K562 (cell line): ENCODE data around the gene C22orf31. TPM values are rescaled to one million over a fixed set of nuclear protein-coding genes. Genes with fewer than 3 reads are reported as not detected.

Experiments
- ATAC-seq: fragments of 200-7000 bp; cut with Tn5 transposase; 3 replicates; pipeline ENCODE4 v1.9.1; 2020; ENCODE audit warnings: moderate library complexity
- BruUV-seq: library from RNA; stranded (reverse); fragments of 400-500 nt; replicated peaks from 2 replicates; lab custom pipeline; 2021; lab: Mats Ljungman, UMichigan
- CTCF ChIA-PET: fragments of 300-600 bp; formaldehyde crosslinking; extraction: SDS; loops from one replicate; lab custom pipeline; 2021; ENCODE audit warnings: low intra/inter-chr PET ratio; lab: Yijun Ruan, JAX
- POLR2A ChIA-PET: fragments of 300-600, 350-650 bp; sonication (Branson Sonifier 250); formaldehyde crosslinking; extraction: SDS; loops from one replicate; lab custom pipeline; 2021; ENCODE audit warnings: antibody characterized with exemption, inconsistent platforms; lab: Yijun Ruan, JAX
- DNase-seq, 4 experiments: peaks; one replicate each; pipeline versions ENCODE4 v3.0.0 to v3.0.0-alpha.2; 2011 to 2018; ENCODE audit warnings: low spot score in 3 of 4, mixed read lengths in 3 of 4; ENCODE audit errors: extremely low read depth in 1 of 4
- FAIRE-seq: peaks from 2 replicates; lab custom pipeline; 2011; peaks lifted over from hg19 to GRCh38; lab: Jason Lieb, UNC
- H2AFZ ChIP-seq: 2 replicates; pipeline ENCODE4 v1.6.0; 2011; ENCODE audit warnings: low read depth, low read length, control low read depth, inconsistent platforms
- H3K27ac ChIP-seq: fragments of 200-600 bp; 3 replicates; pipeline ENCODE4 v1.8.0; 2011; ENCODE audit warnings: low read depth, mild to moderate bottlenecking, control low read depth, inconsistent platforms, low read length, moderate library complexity, mixed read lengths; ENCODE audit errors: extremely low read depth
- H3K27me3 ChIP-seq, 2 experiments: fragments of 300-600 bp in 1 of 2; 2 replicates in 1 of 2; 3 replicates in 1 of 2; pipeline versions ENCODE4 v1.6.0 to v1.8.0; 2011; ENCODE audit warnings: inconsistent platforms in 2 of 2, low read length in 2 of 2, mild to moderate bottlenecking in 1 of 2, mixed read lengths in 1 of 2, moderate library complexity in 1 of 2; ENCODE audit not compliant: control insufficient read depth in 2 of 2, insufficient read depth in 2 of 2
- H3K36me3 ChIP-seq: fragments of 300-600 bp; 3 replicates; pipeline ENCODE4 v1.8.0; 2011; ENCODE audit warnings: mild to moderate bottlenecking, low read length, inconsistent platforms; ENCODE audit not compliant: control insufficient read depth, insufficient read depth
- H3K4me1 ChIP-seq, 2 experiments: fragments of 200-600 bp in 1 of 2; replicated peaks in 1 of 2; 2 replicates in 1 of 2; 3 replicates in 1 of 2; pipeline versions ENCODE4 v1.5.1 to v1.8.0; 2011; ENCODE audit warnings: inconsistent platforms in 2 of 2, low read length in 2 of 2, mild to moderate bottlenecking in 1 of 2, mixed read lengths in 1 of 2, moderate library complexity in 1 of 2; ENCODE audit not compliant: control insufficient read depth in 2 of 2, insufficient read depth in 2 of 2
- H3K4me2 ChIP-seq: 2 replicates; pipeline ENCODE4 v1.6.1; 2011; ENCODE audit warnings: low read length, control low read depth, inconsistent platforms, mixed read lengths; ENCODE audit not compliant: insufficient read depth
- H3K4me3 ChIP-seq: fragments of 200-600 bp; sonication (generic), shearing (Covaris generic); 2 replicates; pipeline ENCODE4 v1.5.1; 2016; ENCODE audit warnings: control low read depth, inconsistent platforms
- H3K79me2 ChIP-seq: fragments of 200-600 bp; 3 replicates; pipeline ENCODE4 v1.8.0; 2011; ENCODE audit warnings: low read length, inconsistent platforms; ENCODE audit not compliant: control insufficient read depth, insufficient read depth
- H3K9ac ChIP-seq, 2 experiments: 2 replicates each; pipeline versions ENCODE4 v1.6.0 to v1.6.1; 2011; ENCODE audit warnings: low read depth in 2 of 2, low read length in 2 of 2, control low read depth in 1 of 2, inconsistent platforms in 1 of 2, mild to moderate bottlenecking in 1 of 2, mixed read lengths in 1 of 2; ENCODE audit not compliant: insufficient read depth in 1 of 2
- H3K9me1 ChIP-seq: one replicate; pipeline ENCODE4 v1.6.0; 2011; ENCODE audit warnings: inconsistent platforms, mild to moderate bottlenecking, low read length, moderate library complexity; ENCODE audit not compliant: control insufficient read depth, insufficient read depth
- H3K9me3 ChIP-seq: replicated peaks from 2 replicates; pipeline ENCODE4 v1.5.1; 2011; ENCODE audit warnings: low read depth, low read length, inconsistent platforms; ENCODE audit not compliant: control insufficient read depth, insufficient read depth
- H4K20me1 ChIP-seq: replicated peaks from 2 replicates; pipeline ENCODE4 v1.6.1; 2011; ENCODE audit warnings: low read length, inconsistent platforms, mixed read lengths; ENCODE audit not compliant: control insufficient read depth, insufficient read depth
- DACH1 ChIP-seq: fragments of 450-650 bp; IDR thresholded peaks from 2 replicates; pipeline ENCODE4 v1.6.1; 2018; ENCODE audit not compliant: partially characterized antibody
- DIDO1 ChIP-seq: fragments of 450-650 bp; IDR thresholded peaks from 2 replicates; pipeline ENCODE4 v1.6.1; 2016; ENCODE audit warnings: low read depth, missing biosample characterization, missing genetic modification characterization
- EP300 ChIP-seq: IDR thresholded peaks from 2 replicates; pipeline ENCODE4 v1.6.1; 2012; ENCODE audit warnings: low read length, improper control_type of control experiment
- FOXA3 ChIP-seq, 2 experiments: fragments of 450-650 bp in 1 of 2; sonication (generic) in 1 of 2; formaldehyde crosslinking; IDR thresholded peaks in 1 of 2; conservative IDR thresholded peaks in 1 of 2; 2 replicates each; pipeline versions ENCODE4 v1.4.0 to v1.8.0; 2020 to 2022; ENCODE audit warnings: mild to moderate bottlenecking in 2 of 2, missing genetic modification reagents in 1 of 2
- GTF2E2 ChIP-seq: fragments of 200-800 bp; sonication (Bioruptor generic); IDR thresholded peaks from 2 replicates; pipeline ENCODE4 v1.6.1; 2016; ENCODE audit warnings: missing genetic modification characterization, missing compliant biosample characterization
- HLTF ChIP-seq: fragments of 450-650 bp; IDR thresholded peaks from 2 replicates; pipeline ENCODE4 v1.6.1; 2016
- NFIC ChIP-seq: fragments of 450-650 bp; IDR thresholded peaks from 2 replicates; pipeline ENCODE4 v1.6.1; 2017; ENCODE audit warnings: mild to moderate bottlenecking, inconsistent platforms
- NUFIP1 ChIP-seq: fragments of 450-650 bp; IDR thresholded peaks from 2 replicates; pipeline ENCODE4 v1.6.1; 2018; ENCODE audit not compliant: partially characterized antibody
- PHF8 ChIP-seq: fragments of 200-600 bp; sonication (generic); IDR thresholded peaks from 2 replicates; pipeline ENCODE4 v1.6.1; 2012; ENCODE audit warnings: mixed run types, mild to moderate bottlenecking, inconsistent platforms, low read length, moderate library complexity, borderline replicate concordance
- RB1 ChIP-seq: fragments of 450-650 bp; IDR thresholded peaks from 2 replicates; pipeline ENCODE4 v1.6.1; 2017; ENCODE audit warnings: low read depth, mild to moderate bottlenecking
- SIN3B ChIP-seq: fragments of 450-650 bp; IDR thresholded peaks from 2 replicates; pipeline ENCODE4 v1.6.1; 2017; ENCODE audit warnings: low read depth, mild to moderate bottlenecking, moderate library complexity
- SLC30A9 ChIP-seq: fragments of 250-450 bp; sonication (Bioruptor Pico); IDR thresholded peaks from 2 replicates; pipeline ENCODE4 v1.8.0; 2022; ENCODE audit warnings: mild to moderate bottlenecking, moderate library complexity
- SRSF1 ChIP-seq: fragments of 200-400 bp; formaldehyde crosslinking; IDR thresholded peaks from 2 replicates; pipeline ENCODE4 v1.6.1; 2017; ENCODE audit warnings: mild to moderate bottlenecking, low read depth, low read length, moderate library complexity
- TSC22D4 ChIP-seq: fragments of 450-650 bp; IDR thresholded peaks from 2 replicates; pipeline ENCODE4 v1.6.1; 2016; ENCODE audit warnings: missing genetic modification characterization, missing biosample characterization, control low read depth
- ZKSCAN1 ChIP-seq: fragments of 150-350 bp; IDR thresholded peaks from 2 replicates; pipeline ENCODE4 v1.6.1; 2016; ENCODE audit warnings: low read depth, low read length
- ZNF695 ChIP-seq: fragments of 450-650 bp; formaldehyde crosslinking; IDR thresholded peaks from 2 replicates; pipeline ENCODE4 v1.4.0; 2020; ENCODE audit warnings: mild to moderate bottlenecking, moderate library complexity
- WGBS: fragments of 100-300 bp; shearing (Covaris generic); methylation state at CpG from one replicate; pipeline ENCODE4 v1.1.6; 2016; ENCODE audit warnings: low coverage, mixed read lengths; ENCODE audit not compliant: insufficient coverage; ENCODE audit errors: missing lambda C conversion rate; 5-methylcytosine and 5-hydroxymethylcytosine counted together
- in situ Hi-C: fragments of 300-500 bp; cut with MboI; formaldehyde crosslinking; loops from 4 replicates; pipeline ENCODE4 v1.15.0; 2018; ENCODE audit warnings: inconsistent platforms, mixed read lengths
- intact Hi-C: fragments of 100-400 bp; cut with micrococcal nuclease; formaldehyde crosslinking; loops from 2 replicates; pipeline ENCODE4 v1.14.2; 2022
- polyA plus RNA-seq, 8 experiments: library from polyadenylated mRNA; depleted of rRNA in 4 of 8; stranded (reverse) in 5 of 8; unstranded in 3 of 8; fragments of >200 nt; fragmentation: Nextera tagmentation in 2 of 8; fragmentation: Illumina TruSeq in 1 of 8; extraction: Ambion mirVana in 2 of 8; extraction: Trizol in 1 of 8; gene quantifications; 2 replicates each; pipeline versions ENCODE4 v1.2.1 to v1.2.3, GENCODE V29; 2011 to 2014; ENCODE audit warnings: inconsistent platforms in 1 of 8, missing spikeins in 1 of 8
- total RNA-seq, 7 experiments: library from RNA; depleted of rRNA in 6 of 7; stranded (reverse); fragments of >200 nt in 6 of 7; fragmentation: Illumina TruSeq in 2 of 7; extraction: Trizol in 2 of 7; gene quantifications; 2 replicates each; pipeline versions ENCODE4 v1.2.1 to v1.2.3, GENCODE V29; 2011 to 2021; ENCODE audit warnings: low replicate concordance in 1 of 7
- TF ChIP-seq, protein P1 (sequence below): sonication (generic); formaldehyde crosslinking; IDR thresholded peaks from 2 replicates; pipeline ENCODE4 v1.8.1; 2023; ENCODE audit warnings: mild to moderate bottlenecking, missing genetic modification reagents
- TF ChIP-seq, protein P2 (sequence below), 2 experiments: fragments of 250-450 bp in 1 of 2; fragments of 450-650 bp in 1 of 2; sonication (Bioruptor Pico) in 1 of 2; IDR thresholded peaks; 2 replicates each; pipeline versions ENCODE4 v1.6.1 to v1.8.0; 2016 to 2021; ENCODE audit warnings: mild to moderate bottlenecking in 2 of 2, moderate library complexity in 2 of 2, missing compliant biosample characterization in 1 of 2, missing genetic modification characterization in 1 of 2

C22orf31 gene
- total and polyA plus RNA-seq, 9 of the 15 experiments (the other 6 are each of a cell fraction or from before 2014, with no cell fraction given), result not detected

- BruUV-seq, result no TSS peak
- H3K9me1 ChIP-seq, result no peaks in the 10 kb centered on the region
- no peak overlapping the region for H3K4me2 ChIP-seq
- POLR2A ChIA-PET, result interaction anchor here (0.6 to 1.7 kb wide), 5 partner anchors 10 to 213 kb away, joined by 3 to 6 read pairs (median 3); no protein-coding TSS in a partner anchor
- no peaks in the 10 kb centered on the region for H3K27me3 ChIP-seq
- H3K36me3 ChIP-seq, result peaks cover 4% of the 10 kb centered on the region; the same call in 1 of the 3 replicates
- no peaks in the 10 kb centered on the region for H4K20me1 ChIP-seq
- no peaks in the 10 kb centered on the region for H3K79me2 ChIP-seq
- CTCF ChIA-PET, result no interaction called here
- no peak for FAIRE-seq
- intact Hi-C loops (no loop called here), in situ Hi-C loops (loop anchor here (5.0 kb wide), 1 partner anchor 192 kb away; no protein-coding TSS in a partner anchor)
- no peaks in the 10 kb centered on the region for H3K9me3 ChIP-seq
- TF ChIP-seq, protein P1, sequence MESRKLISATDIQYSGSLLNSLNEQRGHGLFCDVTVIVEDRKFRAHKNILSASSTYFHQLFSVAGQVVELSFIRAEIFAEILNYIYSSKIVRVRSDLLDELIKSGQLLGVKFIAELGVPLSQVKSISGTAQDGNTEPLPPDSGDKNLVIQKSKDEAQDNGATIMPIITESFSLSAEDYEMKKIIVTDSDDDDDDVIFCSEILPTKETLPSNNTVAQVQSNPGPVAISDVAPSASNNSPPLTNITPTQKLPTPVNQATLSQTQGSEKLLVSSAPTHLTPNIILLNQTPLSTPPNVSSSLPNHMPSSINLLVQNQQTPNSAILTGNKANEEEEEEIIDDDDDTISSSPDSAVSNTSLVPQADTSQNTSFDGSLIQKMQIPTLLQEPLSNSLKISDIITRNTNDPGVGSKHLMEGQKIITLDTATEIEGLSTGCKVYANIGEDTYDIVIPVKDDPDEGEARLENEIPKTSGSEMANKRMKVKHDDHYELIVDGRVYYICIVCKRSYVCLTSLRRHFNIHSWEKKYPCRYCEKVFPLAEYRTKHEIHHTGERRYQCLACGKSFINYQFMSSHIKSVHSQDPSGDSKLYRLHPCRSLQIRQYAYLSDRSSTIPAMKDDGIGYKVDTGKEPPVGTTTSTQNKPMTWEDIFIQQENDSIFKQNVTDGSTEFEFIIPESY (CRISPR knock-in tag), result no peak
- TF ChIP-seq FOXA3 (CRISPR knock-in tag; conservative IDR thresholded peaks at IDR 0.05 in 1 of 2, IDR thresholded peaks at IDR 0.05 in 1 of 2), result no peak
- no peak for TF ChIP-seq NUFIP1
- no peak for TF ChIP-seq NFIC
- TF ChIP-seq GTF2E2 (tag), result no peak
- TF ChIP-seq EP300, result no peak
- no peak for TF ChIP-seq DIDO1 (tag)
- no peak for TF ChIP-seq RB1
- TF ChIP-seq, protein P2, sequence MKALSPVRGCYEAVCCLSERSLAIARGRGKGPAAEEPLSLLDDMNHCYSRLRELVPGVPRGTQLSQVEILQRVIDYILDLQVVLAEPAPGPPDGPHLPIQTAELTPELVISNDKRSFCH (CRISPR knock-in tag; IDR thresholded peaks at IDR 0.05), result no peak
- TF ChIP-seq, protein P2 (tag; IDR thresholded peaks at IDR 0.05), result no peak
- no peak for TF ChIP-seq ZKSCAN1
- no peak for TF ChIP-seq ZNF695
- no peak for TF ChIP-seq SIN3B
- TF ChIP-seq SRSF1, result no peak
- no peak for TF ChIP-seq DACH1
- TF ChIP-seq HLTF, result no peak
- TF ChIP-seq TSC22D4 (tag), result no peak
- TF ChIP-seq PHF8, result no peak
- TF ChIP-seq SLC30A9 (CRISPR knock-in tag), result no peak
- ATAC-seq, result no peak
- 77% methylated on average over 14 of the region's 14 CpGs for WGBS
- no peak overlapping the region for H3K9ac ChIP-seq
- H2AFZ ChIP-seq, result no peak overlapping the region
- peaks cover 7 to 9% of the 10 kb centered on the region in 2 experiments; a peak in 4 of 5 replicates for H3K4me1 ChIP-seq
- H3K27ac ChIP-seq, result no peak overlapping the region
- no peak overlapping the region for H3K4me3 ChIP-seq
- no peak for DNase-seq
Measured at GRCh38 chr22:29055192-29055830, 6.3 kb downstream of the C22orf31 start.
